PFSK-1 (cell line): ENCODE measurements around the gene CLDN15.

ENCODE experiments used
- FOXP2 ChIP-seq: optimal IDR thresholded peaks from 2 replicates; pipeline ENCODE3; 2011; ENCODE audit warnings: borderline replicate concordance, control low read depth, inconsistent platforms; ENCODE audit not compliant: insufficient read depth; ENCODE audit errors: extremely low read length, extremely low read depth
- POLR2AphosphoS5 ChIP-seq: IDR thresholded peaks from 2 replicates; pipeline ENCODE4 v1.6.1; 2012; ENCODE audit warnings: low read depth, mild to moderate bottlenecking, control low read depth, low read length, moderate library complexity
- REST ChIP-seq, 2 experiments: IDR thresholded peaks; 2 replicates each; pipeline versions ENCODE4 v1.6.1 to v1.8.0; 2011 to 2012; ENCODE audit warnings: low read depth in 2 of 2, low read length in 2 of 2, control low read depth in 1 of 2, inconsistent platforms in 1 of 2, mild to moderate bottlenecking in 1 of 2, moderate library complexity in 1 of 2; ENCODE audit not compliant: insufficient read depth in 1 of 2
- SIN3A ChIP-seq: IDR thresholded peaks from 2 replicates; pipeline ENCODE4 v1.6.1; 2012; ENCODE audit warnings: mild to moderate bottlenecking, low read length, moderate library complexity, borderline replicate concordance; ENCODE audit not compliant: insufficient read depth
- TAF1 ChIP-seq: IDR thresholded peaks from 2 replicates; pipeline ENCODE4 v1.6.1; 2012; ENCODE audit warnings: low read length, control low read depth, borderline replicate concordance; ENCODE audit not compliant: insufficient read depth

- TF ChIP-seq POLR2AphosphoS5 = no peak
- no peak for TF ChIP-seq TAF1
- no peak for TF ChIP-seq REST (IDR thresholded peaks at IDR 0.05; ENCODE audit: insufficient read depth in 1 of 2, low read depth in 2 of 2, low read length in 2 of 2)
- no peak for TF ChIP-seq SIN3A
- no peak for TF ChIP-seq FOXP2
Measured at GRCh38 chr7:101198476-101198875, 39.1 kb downstream of the CLDN15 start.
